Measurements from ENCODE around the gene NR5A1. TPM values are rescaled to one million over a fixed set of nuclear protein-coding genes. Genes with fewer than 3 reads are reported as not detected.
A peak's percentile ranks its signal among the peaks of the same experiment; 100 is the strongest.

The NR5A1 gene
- total and polyA plus RNA-seq, 2 experiments from 2014 or later = 0.21 TPM; not detected in 1

GRCh38 chr9:124506433-124506832 is 766 bp downstream of the NR5A1 start:
- H3K27me3 ChIP-seq (ENCODE audit: insufficient read depth) = peaks cover 54% of the 10 kb centered on the region
- H3K4me1 Mint-ChIP-seq = peaks cover 20% of the 10 kb centered on the region

More at GRCh38 chr9:124506433-124506832, 766 bp downstream of the NR5A1 start:
- H3K27ac ChIP-seq (ENCODE audit: low read depth) = no peak overlapping the region
- TF ChIP-seq ZNF114 (CRISPR knock-in tag; IDR thresholded peaks at IDR 0.05) (no peak), STAT1 (IDR thresholded peaks at IDR 0.05; ENCODE audit: unreplicated experiment) (no peak), ZNF462 (CRISPR knock-in tag; IDR thresholded peaks at IDR 0.05) (no peak), NANOG (IDR thresholded peaks at IDR 0.05; ENCODE audit: borderline replicate concordance) (no peak), JUNB (IDR thresholded peaks at IDR 0.05; ENCODE audit: unreplicated experiment) (no peak), EZH2 (IDR thresholded peaks at IDR 0.05; ENCODE audit: low read depth, unreplicated experiment) (no peak), REST (IDR thresholded peaks at IDR 0.05; ENCODE audit: unreplicated experiment) (no peak), POLR2AphosphoS5 (IDR thresholded peaks at IDR 0.05; ENCODE audit: low read depth) (no peak), CREB1 (CRISPR knock-in tag; IDR thresholded peaks at IDR 0.05; ENCODE audit: low read depth) (no peak), ZNF331 (CRISPR knock-in tag; IDR thresholded peaks at IDR 0.05; ENCODE audit: low read depth) (no peak), EZH2phosphoT487 (IDR thresholded peaks at IDR 0.05; ENCODE audit: unreplicated experiment) (no peak), ETS1 (IDR thresholded peaks at IDR 0.05) (no peak), CTCF (conservative IDR thresholded peaks at IDR 0.05; ENCODE audit: low read depth in 2 of 2) (no peak)
- no peaks in the 10 kb centered on the region; the same call in 2 of the 3 replicates for H3K36me3 Mint-ChIP-seq (ENCODE audit: low read depth)
- no peak overlapping the region for H3K4me3 ChIP-seq
- no peaks in the 10 kb centered on the region for H3K36me3 ChIP-seq (ENCODE audit: insufficient read depth)
- H3K27me3 Mint-ChIP-seq (ENCODE audit: insufficient read depth, low read depth, poor library complexity) = peaks cover 53% of the 10 kb centered on the region
- H3K4me3 Mint-ChIP-seq = no peak overlapping the region
- H3K79me2 ChIP-seq (replicated peaks; ENCODE audit: insufficient read depth) = no peaks in the 10 kb centered on the region
- H4K20me1 ChIP-seq (replicated peaks; ENCODE audit: insufficient read depth) = no peaks in the 10 kb centered on the region
- no peak overlapping the region for H3K4me2 ChIP-seq
- no peak for ATAC-seq
- no peak overlapping the region for H3K27ac Mint-ChIP-seq
- 0 out of 2 replicates have a peak, but pooled peaks cover 3% of the 10 kb centered on the region for H3F3A ChIP-seq (replicated peaks; ENCODE audit: low read depth)
- no peaks in the 10 kb centered on the region for H3K9me2 ChIP-seq (ENCODE audit: insufficient read depth)
- DNase-seq (ENCODE audit: low spot score) = no peak
- H2AFZ ChIP-seq = peak overlapping the region; percentile 96
- H3K4me1 ChIP-seq (ENCODE audit: insufficient read depth) = peaks cover 8% of the 10 kb centered on the region; the same call in 1 of the 2 replicates
- H3K9me3 Mint-ChIP-seq = peaks cover 3% of the 10 kb centered on the region; the same call in 2 of the 3 replicates

Measured in GM23338 (cell line).